GM13977 (cell line): ENCODE measurements around the gene TMUB1.

ENCODE experiments used
- DNase-seq: peaks from one replicate; pipeline ENCODE4 v3.0.0; 2012; ENCODE audit warnings: low spot score
- in situ Hi-C: fragments of 300-500 bp; cut with MboI; formaldehyde crosslinking; loops from one replicate; pipeline ENCODE4 v1.12.0; 2022; ENCODE audit warnings: low sequenced_read_pairs, low pct_unique_long_range_greater_than_20kb, mixed read lengths, inconsistent platforms; ENCODE audit not compliant: unreplicated experiment
- TF ChIP-seq, protein P1 (sequence below): IDR thresholded peaks from 2 replicates; pipeline ENCODE4 v1.5.1; 2012; ENCODE audit warnings: mild to moderate bottlenecking, control low read depth; ENCODE audit not compliant: insufficient read depth; ENCODE audit errors: extremely low read depth, missing control alignments

Gene TMUB1

DNA sequence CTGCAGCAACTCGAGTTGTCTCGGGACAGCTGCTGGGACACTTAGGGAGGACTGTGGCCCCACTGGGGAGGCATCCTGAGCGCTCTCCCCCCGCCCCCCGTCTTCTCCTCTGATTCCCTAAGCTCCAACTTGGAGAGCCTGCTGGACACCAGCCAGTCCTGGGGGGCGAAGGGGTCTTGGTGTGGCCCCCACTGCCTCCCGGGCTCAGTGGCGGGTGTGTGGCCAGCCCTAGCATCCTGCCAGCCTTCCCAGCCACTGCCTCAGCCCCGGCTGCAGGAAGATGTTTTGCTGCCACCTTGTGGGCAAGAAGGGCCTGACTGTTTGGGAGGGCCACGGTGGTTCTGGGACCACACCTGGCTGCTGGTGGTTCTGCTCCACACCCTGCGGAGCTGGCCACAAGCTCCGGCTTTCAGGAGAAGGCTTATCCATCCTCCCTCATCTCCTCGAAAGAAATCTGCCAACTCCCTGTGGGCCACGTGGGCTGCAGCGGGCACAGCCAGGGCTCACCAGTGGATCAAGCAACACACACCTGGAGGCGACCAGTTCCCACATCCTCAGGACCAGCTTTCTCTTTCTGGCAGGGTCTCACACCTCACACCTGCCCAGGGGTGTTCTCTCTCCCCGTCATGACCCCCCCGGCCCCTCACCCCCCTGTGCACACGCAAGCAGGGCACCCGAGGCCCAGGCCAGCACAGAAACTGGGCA is 27.8 kb upstream of the TMUB1 start:
- DNase-seq = peak; percentile 93
- in situ Hi-C loops = no loop called here
- TF ChIP-seq, protein P1, sequence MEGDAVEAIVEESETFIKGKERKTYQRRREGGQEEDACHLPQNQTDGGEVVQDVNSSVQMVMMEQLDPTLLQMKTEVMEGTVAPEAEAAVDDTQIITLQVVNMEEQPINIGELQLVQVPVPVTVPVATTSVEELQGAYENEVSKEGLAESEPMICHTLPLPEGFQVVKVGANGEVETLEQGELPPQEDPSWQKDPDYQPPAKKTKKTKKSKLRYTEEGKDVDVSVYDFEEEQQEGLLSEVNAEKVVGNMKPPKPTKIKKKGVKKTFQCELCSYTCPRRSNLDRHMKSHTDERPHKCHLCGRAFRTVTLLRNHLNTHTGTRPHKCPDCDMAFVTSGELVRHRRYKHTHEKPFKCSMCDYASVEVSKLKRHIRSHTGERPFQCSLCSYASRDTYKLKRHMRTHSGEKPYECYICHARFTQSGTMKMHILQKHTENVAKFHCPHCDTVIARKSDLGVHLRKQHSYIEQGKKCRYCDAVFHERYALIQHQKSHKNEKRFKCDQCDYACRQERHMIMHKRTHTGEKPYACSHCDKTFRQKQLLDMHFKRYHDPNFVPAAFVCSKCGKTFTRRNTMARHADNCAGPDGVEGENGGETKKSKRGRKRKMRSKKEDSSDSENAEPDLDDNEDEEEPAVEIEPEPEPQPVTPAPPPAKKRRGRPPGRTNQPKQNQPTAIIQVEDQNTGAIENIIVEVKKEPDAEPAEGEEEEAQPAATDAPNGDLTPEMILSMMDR = peak; percentile 95

DNA sequence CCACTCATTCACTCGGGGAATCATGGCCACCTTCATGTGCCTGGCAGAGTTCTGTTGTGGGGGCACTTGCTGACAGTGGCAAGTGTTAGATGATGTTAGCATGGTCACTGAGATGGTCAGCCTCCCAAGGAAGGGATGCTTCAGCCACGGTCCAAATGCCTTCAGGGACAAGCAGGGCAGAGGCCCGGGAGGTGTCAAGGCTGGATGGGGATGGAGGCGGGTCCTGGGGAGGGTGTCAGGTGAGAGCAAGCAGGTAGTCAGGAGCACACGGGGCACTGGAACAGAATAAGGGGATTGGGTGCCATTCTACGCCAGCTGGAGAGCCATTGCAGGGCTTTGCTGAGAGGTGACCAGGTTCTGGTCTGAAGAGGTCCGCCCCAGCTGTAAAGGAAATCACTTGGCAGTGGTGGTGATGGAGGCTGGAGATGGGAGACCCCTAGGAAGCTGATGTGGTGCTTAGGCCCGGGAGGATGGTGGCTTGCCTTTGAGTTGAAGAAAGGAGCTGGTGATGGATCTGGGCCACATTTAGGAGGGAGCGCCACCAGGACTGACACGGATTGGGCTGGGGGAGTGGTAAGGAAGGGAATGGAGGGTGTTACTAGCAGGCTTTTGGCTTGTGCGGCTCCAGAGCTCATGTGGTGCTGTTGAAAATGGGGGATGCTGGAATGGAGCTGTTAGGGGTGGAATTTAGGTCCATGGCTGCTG is 27.1 kb upstream of the TMUB1 start:
- DNase-seq = no peak
- TF ChIP-seq, protein P1 = no peak
- in situ Hi-C loops = no loop called here

- TF ChIP-seq, protein P1 = no peak
- DNase-seq = no peak
- in situ Hi-C loops = no loop called here
These were observed 26.1 kb upstream of the TMUB1 start for GRCh38 chr7:151109094-151110048.

DNA sequence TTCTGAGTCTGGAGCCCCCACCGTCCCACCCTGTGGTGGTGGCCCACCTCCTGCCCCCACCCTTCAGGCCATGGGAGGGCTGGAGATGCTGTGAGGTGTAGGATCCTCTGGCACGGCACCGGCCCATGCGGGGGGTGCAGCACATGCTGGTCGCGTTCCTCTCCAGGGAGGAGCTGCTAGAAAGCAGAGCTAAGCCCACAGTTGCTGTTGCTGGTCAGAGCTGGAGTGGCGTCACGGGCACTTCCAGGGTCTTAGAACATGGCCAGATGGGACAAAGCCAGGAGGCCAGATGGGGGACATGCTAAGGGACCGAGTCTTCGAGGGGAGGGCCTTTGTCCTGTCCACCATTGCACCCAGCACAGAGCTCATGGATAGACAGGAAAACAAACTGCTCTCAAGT is 24.6 kb upstream of the TMUB1 start:
- in situ Hi-C loops = no loop called here
- TF ChIP-seq, protein P1 = no peak
- no peak for DNase-seq

- TF ChIP-seq, protein P1 = no peak
- DNase-seq = no peak
- in situ Hi-C loops = no loop called here
These were observed 21.3 kb upstream of the TMUB1 start for GRCh38 chr7:151104411-151105235.

GRCh38 chr7:151103973-151104372 is 20.7 kb upstream of the TMUB1 start:
- in situ Hi-C loops = no loop called here
- TF ChIP-seq, protein P1 = no peak
- no peak for DNase-seq
